RWPE2 (cell line): Measurements from ENCODE around the gene HDAC11.

Source experiments
- ATAC-seq: fragments of 200-7000 bp; cut with Tn5 transposase; 3 replicates; pipeline ENCODE4 v1.9.1; 2021; ENCODE audit warnings: low read depth
- DNase-seq: peaks from one replicate; pipeline ENCODE4 v3.0.0-alpha.2; 2020; ENCODE audit warnings: low spot score
- H3K27ac ChIP-seq: fragments of 450-650 bp; 2 replicates; pipeline ENCODE4 v1.5.1; 2017; ENCODE audit warnings: mild to moderate bottlenecking; ENCODE audit not compliant: poor library complexity, severe bottlenecking
- H3K27me3 ChIP-seq: fragments of 250-450 bp; sonication (Bioruptor Pico); 2 replicates; pipeline ENCODE4 v1.5.1; 2021; ENCODE audit warnings: mild to moderate bottlenecking, moderate library complexity; ENCODE audit not compliant: insufficient read depth, poor library complexity, severe bottlenecking
- H3K36me3 ChIP-seq: fragments of 250-450 bp; sonication (Bioruptor Pico); 2 replicates; pipeline ENCODE4 v1.5.1; 2020; ENCODE audit warnings: low read depth, mild to moderate bottlenecking, moderate library complexity
- H3K4me1 ChIP-seq: fragments of 250-450 bp; sonication (Bioruptor Pico); 2 replicates; pipeline ENCODE4 v1.5.1; 2021; ENCODE audit warnings: mild to moderate bottlenecking, moderate library complexity; ENCODE audit not compliant: insufficient read depth, poor library complexity, severe bottlenecking
- H3K4me3 ChIP-seq: fragments of 250-450 bp; sonication (Bioruptor Pico); 2 replicates; pipeline ENCODE4 v1.5.1; 2021; ENCODE audit warnings: mild to moderate bottlenecking, moderate library complexity; ENCODE audit not compliant: severe bottlenecking
- H3K9me3 ChIP-seq: fragments of 250-450 bp; sonication (Bioruptor Pico); 2 replicates; pipeline ENCODE4 v1.5.1; 2021; ENCODE audit warnings: mild to moderate bottlenecking, moderate library complexity; ENCODE audit not compliant: severe bottlenecking
- TF ChIP-seq, protein P1 (sequence below): fragments of 450-650 bp; IDR thresholded peaks from one replicate; pipeline ENCODE4 v1.5.1; 2017; ENCODE audit warnings: mild to moderate bottlenecking, moderate library complexity; ENCODE audit not compliant: poor library complexity, severe bottlenecking

The HDAC11 gene

GRCh38 chr3:13530241-13531009 lies 50.3 kb downstream of the HDAC11 start:
- no peak overlapping the region for H3K4me3 ChIP-seq
- ATAC-seq (no peak), DNase-seq (no peak)
- TF ChIP-seq, protein P1, sequence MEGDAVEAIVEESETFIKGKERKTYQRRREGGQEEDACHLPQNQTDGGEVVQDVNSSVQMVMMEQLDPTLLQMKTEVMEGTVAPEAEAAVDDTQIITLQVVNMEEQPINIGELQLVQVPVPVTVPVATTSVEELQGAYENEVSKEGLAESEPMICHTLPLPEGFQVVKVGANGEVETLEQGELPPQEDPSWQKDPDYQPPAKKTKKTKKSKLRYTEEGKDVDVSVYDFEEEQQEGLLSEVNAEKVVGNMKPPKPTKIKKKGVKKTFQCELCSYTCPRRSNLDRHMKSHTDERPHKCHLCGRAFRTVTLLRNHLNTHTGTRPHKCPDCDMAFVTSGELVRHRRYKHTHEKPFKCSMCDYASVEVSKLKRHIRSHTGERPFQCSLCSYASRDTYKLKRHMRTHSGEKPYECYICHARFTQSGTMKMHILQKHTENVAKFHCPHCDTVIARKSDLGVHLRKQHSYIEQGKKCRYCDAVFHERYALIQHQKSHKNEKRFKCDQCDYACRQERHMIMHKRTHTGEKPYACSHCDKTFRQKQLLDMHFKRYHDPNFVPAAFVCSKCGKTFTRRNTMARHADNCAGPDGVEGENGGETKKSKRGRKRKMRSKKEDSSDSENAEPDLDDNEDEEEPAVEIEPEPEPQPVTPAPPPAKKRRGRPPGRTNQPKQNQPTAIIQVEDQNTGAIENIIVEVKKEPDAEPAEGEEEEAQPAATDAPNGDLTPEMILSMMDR = no peak
- no peaks in the 10 kb centered on the region for H3K9me3 ChIP-seq
- H3K4me1 ChIP-seq = peaks cover 17% of the 10 kb centered on the region
- no peaks in the 10 kb centered on the region for H3K27me3 ChIP-seq
- H3K27ac ChIP-seq = no peak overlapping the region
- no peaks in the 10 kb centered on the region for H3K36me3 ChIP-seq

- H3K9me3 ChIP-seq = no peaks in the 10 kb centered on the region
- no peaks in the 10 kb centered on the region for H3K36me3 ChIP-seq
- ATAC-seq = no peak
- H3K27ac ChIP-seq = no peak overlapping the region
- no peak for DNase-seq
- no peaks in the 10 kb centered on the region for H3K27me3 ChIP-seq
- TF ChIP-seq, protein P1 = no peak
- peaks cover 13% of the 10 kb centered on the region for H3K4me1 ChIP-seq
- H3K4me3 ChIP-seq = no peak overlapping the region
Measured at GRCh38 chr3:13532085-13532484, 52.0 kb downstream of the HDAC11 start.

DNA sequence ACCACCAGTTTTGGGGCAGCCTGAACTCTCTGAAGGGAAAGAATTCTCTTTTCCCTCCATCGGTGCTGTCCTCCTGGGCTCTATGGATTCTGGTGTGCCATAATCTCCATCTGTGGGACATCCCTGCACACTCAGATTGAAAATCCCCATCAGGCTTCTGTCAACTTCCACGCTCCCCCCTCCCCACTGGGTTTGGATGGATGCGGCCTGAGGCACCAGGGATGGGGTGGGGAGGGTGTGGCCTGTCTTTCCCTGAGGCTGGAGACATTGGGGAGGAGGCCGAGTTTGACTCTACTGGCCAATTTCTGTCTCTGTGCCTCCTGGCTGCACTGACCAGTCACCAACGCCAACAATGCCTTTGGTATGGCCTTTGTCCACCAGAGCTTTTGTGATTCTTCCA lies 52.5 kb downstream of the HDAC11 start:
- H3K27ac ChIP-seq = no peak overlapping the region
- H3K27me3 ChIP-seq = no peaks in the 10 kb centered on the region
- H3K4me1 ChIP-seq = peaks cover 19% of the 10 kb centered on the region
- TF ChIP-seq, protein P1 = no peak
- H3K9me3 ChIP-seq = no peaks in the 10 kb centered on the region
- no peak overlapping the region for H3K4me3 ChIP-seq
- ATAC-seq (no peak), DNase-seq (no peak)
- H3K36me3 ChIP-seq = no peaks in the 10 kb centered on the region

- Histone ChIP-seq H3K27me3 (no peaks in the 10 kb centered on the region), H3K9me3 (no peaks in the 10 kb centered on the region), H3K4me1 (peaks cover 30% of the 10 kb centered on the region), H3K36me3 (no peaks in the 10 kb centered on the region), H3K4me3 (no peak overlapping the region), H3K27ac (no peak overlapping the region)
- DNase-seq (no peak), ATAC-seq (no peak)
- TF ChIP-seq, protein P1 = no peak
Measured at GRCh38 chr3:13533885-13534301, 53.8 kb downstream of the HDAC11 start.

DNA sequence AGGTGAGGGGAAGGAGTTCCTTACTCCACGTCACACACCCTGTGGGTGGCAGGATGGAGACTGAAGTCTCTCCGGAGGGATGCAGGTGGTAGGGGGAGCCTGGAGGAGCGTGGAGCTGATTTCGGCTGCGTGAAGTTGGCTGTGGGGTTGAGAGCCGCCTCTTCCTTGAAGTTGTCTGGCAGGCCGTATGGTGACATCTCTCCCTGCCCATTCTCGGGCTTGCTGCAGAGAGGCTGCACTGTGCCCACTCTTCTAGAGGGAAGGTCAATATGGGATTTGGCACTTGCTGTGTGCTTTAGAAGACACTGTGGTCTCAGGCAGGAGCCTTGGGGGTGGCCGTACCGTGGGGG lies 55.4 kb downstream of the HDAC11 start:
- Histone ChIP-seq H3K9me3 (no peaks in the 10 kb centered on the region), H3K4me1 (peaks cover 33% of the 10 kb centered on the region)

More for the DNA sequence above, 55.4 kb downstream of the HDAC11 start:
- DNase-seq (no peak), ATAC-seq (no peak)
- Histone ChIP-seq H3K27ac (no peak overlapping the region), H3K27me3 (no peaks in the 10 kb centered on the region), H3K36me3 (no peaks in the 10 kb centered on the region), H3K4me3 (no peak overlapping the region)
- TF ChIP-seq, protein P1 = no peak
